ENCODE data around the gene SNRPA1.
A peak's percentile ranks its signal among the peaks of the same experiment; 100 is the strongest.

SNRPA1 gene

DNA sequence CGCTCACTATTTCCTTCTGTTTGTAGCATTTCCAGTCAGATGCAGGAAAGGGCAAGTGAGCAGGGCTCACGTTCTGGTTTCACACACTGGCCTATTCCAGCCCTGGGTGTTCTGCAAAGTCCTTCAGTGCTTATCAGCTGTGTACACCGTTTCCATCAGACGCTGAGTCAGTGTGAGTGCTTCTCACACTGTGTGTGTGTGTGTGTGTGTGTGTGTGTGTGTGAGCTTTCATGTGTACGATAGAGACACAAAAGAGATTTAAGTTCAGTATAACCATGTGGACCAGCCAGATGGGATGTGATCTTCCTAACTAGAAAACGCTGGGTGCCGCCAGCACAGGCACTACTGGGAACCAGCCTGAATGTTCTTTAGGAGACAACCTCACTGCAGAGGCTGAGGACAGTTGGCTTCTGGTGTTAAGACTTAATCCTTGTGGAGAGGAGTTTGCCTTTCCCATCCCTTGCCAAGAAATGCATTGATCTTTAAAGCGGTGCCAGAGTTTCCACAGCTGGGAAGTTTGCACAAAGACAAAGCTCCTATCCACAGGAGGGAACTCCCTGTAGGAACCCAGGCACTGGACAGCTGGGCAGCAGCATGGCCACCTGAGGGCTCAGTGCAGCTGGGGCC lies 39.3 kb downstream of the SNRPA1 start:
- DNase-seq: no peak

DNA sequence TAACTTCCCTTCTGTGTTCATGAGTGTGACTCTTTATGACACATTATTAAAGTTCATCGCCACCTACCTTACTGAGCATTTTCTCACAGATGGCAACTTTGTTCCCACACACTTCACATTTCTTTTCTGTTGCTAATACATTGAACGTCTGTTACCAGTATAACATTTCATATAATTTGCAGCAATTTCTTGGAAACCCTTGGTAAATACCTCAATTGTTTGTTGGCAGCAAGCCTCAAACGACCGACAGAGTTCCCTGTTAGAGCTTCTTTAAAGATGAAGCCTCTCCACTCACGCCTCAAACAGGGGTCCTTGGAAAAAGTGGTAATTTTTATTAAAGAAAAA lies 40.0 kb downstream of the SNRPA1 start:
- DNase-seq: no peak

DNA sequence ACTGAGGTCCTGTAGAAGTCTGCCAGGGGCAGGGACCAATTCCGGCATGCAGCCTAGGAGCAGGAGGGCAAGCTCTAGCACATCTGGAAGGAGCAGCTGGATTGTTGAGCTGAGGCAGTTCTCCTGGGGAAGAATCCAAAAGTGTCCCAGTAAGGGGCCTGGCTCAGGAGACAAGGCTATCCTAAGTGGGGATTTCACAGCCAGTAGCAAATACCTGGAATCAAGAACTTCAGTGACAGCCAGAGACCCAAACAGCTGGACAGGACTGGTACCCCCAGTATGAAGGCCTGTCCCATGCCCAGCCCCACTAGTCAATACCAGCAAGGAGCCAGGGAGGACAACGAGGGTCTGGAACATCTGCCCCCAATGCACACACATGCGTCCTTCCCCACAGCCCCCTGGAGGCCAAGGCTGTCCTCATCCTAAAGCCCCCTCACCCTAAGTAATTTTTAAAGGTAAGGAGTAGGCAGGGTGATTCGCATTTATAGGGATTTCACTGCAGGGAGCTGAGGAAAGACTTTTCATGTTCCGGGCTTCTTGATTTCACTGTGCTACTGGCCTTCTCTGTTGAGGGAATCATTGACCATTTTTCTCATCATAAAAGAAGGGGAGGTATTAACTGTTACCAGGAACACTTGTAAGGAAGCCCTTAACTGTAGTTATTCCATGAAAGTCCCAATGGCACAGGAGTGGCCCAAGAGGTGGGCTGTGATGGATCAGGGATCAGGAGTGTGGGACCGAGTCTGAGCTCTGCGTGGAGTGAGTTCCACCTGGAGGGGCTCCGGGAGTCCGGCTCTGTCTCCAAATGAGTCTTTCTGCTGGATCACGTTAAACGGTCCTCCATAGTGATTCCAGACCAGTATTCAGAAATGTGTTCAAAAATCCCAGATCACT lies 40.6 kb downstream of the SNRPA1 start:
- no peak for DNase-seq

DNA sequence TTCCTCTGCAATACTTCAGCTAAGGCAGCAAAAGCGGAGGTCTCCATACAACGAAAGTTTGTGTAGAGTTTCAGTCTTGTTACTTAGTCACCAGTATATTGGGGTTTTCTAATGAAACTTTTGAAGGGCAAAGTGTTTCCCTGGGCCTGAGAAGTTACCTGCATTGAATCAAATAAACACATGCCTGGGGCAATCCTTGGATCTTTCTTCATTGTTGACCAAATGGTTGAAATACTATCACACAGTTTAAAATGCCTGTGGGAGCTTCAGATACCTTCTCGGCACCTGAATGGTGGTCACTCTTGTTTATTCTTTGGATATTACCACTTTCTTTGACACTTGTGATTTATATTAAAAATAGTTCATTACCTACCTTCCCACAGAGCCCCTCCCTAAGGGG lies 42.2 kb downstream of the SNRPA1 start:
- DNase-seq: no peak

DNA sequence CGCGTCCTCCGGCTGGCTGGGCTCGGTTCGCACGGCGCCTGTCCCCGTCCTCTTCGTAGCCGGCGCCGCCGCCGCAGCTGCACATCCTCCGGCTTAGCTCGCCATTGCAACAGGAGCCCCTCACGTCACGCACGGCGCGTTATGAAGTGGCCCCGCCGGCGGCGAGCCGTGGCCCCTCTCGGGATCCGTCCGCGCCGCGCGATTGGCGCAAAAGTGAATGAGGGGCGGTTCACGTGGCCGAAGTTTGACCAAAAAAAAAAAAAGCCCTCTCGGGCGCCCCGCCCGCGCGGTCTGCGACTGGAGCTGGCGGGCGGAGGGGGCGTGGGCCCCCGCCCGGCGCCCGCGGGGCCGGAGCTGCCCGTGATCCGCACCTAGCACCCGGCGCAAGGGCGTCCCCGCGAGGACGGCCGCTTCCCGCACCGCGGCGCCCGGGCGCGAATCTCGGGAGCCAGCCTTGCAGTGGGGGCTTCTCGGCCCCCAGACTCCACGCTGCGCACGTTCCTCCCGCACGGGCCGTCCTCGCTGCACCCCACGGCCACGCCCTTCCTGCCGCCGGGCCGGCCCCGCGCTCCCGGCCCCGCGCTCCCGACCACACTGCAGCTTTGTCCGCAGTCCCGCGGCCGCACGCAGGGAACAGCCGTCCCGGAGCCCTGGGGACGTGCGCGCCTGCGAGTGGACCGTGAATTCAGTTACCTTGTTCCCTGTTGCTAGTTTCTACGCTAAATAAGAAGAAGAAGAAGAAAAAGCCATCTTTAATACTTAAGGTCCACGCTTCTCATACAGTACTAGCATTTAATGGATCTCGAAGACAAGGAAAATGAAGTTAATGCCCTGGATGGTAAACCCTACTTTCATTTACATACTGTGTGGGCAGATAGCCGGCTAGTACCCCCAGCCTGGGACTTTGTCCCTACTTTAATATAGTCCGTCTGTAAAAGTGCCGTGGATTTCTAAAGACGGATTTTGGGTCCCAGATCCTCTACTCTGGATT lies 42.9 kb downstream of the SNRPA1 start, which contains the start of gene CHSY1:
Gene CHSY1, minus strand, starts transcription at position 219 of the 991 bp plus-strand sequence. CDS start 592 bp downstream, outside the sequence.
- DNase-seq: peak; percentile 53

DNA sequence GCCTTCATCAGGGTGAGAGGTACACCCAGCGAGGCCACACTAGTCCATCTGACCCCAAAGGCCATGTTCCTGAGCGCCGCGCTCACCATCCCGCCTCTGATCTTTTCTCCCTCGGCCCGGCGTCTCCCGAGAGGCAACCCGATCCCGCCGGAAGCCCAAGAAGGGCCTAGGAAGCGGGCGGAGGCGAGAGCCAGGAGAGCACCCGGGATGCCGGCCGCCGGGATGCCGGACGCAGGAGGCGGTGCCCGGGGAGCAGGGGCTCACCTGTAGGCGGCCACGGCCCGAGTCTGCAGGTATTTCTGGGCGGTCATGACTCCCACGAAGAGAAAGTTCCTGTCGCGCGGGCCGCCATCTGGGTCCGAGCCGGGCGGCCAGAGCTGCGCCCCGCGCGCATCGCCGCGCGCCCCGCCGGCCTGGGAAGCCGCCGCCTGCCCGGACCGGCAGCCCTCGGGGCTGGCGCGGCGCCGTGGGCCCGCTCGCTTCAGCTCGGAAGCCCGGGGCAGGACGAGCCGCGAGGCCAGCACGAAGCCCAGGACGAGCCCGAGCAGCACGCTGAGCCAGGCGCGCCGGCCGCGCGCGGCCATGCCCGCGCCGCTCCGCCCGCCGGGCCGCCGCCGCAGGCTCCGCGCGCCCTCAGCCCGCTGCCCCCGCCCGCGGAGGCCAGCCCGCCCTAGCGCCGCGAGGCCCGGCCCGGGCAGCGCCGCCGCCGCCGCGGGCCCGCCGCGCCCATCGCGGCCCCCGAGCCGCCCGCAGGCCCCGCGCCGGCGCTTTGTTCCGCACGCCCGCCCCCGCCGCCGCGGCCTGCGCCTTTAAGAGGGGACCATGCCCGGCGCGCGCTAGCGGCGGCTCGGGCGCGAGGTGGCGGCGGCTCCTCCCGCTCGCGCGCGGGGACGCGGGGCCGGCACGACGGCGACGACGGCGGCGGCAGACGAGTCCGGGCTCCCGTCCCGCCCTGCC lies 43.9 kb downstream of the SNRPA1 start:
- peak; percentile 32 for DNase-seq

DNA sequence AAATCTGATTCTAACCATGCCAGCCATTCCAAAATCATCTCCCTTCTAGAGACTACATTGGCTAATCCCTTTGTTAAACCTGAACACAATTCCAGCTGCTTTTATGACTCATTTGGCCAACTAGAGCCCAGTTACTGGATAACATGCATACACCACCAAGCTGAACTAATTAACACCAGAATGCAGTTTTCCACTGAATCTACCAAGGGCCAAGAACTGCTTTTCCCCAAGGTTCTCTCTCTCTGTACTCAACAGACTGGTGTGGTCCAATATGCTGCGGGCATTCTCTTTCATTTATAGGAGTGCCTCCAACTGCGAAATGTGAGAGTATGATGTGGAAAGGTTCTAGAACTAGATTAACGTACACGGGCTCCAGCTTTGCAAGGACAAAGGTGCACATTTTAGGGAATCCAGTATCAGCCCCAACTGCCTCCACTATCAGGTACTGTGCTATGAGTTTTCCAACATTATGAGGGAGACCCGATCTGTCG lies 44.7 kb downstream of the SNRPA1 start:
- peak; percentile 78 for DNase-seq

DNA sequence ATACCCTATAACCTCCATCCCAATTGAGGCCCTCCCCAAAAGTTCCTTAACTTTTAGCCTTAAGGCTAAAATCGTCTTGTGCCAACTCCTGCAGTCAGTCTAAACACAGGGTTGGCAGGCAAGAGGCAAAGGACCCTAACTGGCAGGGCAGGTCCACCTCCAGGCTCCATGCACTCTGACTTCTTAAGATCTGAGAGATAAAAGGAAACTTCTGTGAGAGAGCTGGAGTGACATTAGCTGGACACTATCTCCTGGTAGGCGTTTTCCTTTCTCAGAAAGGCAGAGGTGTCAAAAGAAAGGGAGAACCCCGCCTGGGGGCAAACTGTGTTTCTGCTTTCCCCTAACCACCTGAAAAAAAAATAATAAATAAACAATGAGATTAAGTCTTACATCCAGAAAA lies 46.8 kb downstream of the SNRPA1 start:
- no peak for DNase-seq

DNA sequence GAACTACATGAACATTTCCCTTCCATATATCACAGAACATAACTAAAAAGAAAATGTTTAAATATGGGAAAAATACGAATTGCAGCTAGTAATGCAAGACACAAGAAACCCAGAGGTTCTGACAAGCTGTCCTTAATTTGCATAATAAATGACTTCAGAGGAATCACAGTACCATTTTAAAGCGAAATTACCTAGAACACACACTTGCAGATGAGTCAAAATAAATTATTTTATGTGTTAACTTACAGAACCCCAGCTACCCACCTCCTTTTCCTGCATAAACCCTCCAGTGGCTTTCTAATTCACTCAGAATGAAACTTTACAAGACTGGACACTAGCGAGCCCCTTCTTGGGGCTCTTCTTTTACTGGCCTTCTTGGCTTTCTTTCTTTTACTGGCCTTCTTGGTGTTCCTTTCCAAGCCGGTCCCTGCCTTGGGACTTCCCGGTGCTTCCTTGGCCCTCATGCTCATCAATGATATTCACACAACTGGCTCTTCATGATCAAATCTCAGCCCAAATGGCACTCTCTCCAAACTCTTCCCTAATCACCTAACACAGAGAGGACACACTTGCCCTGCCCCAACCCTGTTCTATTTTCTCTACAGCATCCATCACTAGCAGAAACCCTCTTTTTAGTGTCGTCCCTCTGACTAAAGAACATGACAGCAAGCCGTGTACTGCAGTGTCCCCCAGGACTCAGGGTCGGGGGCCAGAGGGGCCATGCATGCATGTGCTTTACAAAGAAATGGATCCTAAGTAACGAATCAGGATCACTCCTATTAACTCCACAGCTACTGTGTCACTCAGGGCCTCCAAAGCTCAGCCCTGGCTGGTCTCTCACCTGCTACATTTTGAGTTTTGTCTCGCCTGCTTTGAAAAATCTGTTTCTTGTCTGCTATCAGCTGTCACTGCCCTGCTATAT lies 48.0 kb downstream of the SNRPA1 start:
- no peak for DNase-seq

DNA sequence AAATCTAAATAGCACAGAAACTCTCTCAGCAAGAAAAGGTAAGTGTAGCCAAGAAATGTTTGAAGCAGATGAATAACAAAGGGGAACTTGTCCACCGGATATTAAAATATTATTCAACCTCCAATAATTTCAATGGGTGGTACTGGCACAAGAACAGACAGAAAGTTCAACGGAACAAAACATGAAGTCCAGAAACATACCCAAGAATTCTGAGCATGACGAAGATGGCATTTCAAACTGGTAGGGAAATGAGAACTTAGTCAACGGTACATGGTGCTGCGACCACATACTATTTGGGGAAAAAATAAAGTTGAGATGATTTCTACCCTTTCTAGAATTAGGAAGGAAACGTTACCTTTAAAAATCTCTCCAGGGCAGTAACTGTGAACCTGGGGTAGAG lies 48.7 kb downstream of the SNRPA1 start:
- DNase-seq: no peak

DNA sequence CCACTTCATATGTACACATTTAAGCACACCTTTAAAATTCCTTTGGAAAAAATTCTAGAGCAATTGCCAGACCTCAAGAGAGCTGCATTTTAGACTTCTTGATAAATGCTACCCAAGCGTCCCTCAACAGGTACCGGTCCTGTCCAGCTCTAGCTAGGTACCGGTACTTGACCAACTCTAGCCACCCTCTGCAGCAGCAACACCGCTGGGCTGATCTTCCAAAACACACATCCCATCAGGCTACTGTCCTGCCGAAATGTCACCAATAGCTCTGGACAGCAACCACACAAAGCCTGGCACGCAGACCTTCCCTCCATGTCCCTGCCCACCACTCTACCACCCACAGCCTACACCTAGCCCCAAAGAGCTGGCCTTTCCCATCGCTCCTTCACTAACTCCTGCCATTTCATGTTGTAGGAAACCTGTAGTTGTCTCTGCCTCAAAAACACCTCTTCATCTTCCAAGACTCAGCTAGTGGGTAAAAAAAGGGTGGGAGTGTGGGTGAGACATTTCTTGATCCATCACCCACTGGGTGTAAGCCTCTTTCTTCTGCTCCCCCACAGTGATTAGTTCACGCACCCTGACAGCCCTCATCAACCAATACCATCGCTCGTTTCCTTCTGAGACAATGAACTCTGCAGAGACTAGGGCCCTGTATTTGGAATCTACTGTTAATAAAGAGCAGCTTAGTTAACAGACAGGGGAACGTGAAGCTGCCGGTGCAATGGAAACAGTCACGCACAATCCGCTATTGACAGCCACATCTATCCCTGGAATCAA lies 50.0 kb downstream of the SNRPA1 start:
- DNase-seq: no peak

DNA sequence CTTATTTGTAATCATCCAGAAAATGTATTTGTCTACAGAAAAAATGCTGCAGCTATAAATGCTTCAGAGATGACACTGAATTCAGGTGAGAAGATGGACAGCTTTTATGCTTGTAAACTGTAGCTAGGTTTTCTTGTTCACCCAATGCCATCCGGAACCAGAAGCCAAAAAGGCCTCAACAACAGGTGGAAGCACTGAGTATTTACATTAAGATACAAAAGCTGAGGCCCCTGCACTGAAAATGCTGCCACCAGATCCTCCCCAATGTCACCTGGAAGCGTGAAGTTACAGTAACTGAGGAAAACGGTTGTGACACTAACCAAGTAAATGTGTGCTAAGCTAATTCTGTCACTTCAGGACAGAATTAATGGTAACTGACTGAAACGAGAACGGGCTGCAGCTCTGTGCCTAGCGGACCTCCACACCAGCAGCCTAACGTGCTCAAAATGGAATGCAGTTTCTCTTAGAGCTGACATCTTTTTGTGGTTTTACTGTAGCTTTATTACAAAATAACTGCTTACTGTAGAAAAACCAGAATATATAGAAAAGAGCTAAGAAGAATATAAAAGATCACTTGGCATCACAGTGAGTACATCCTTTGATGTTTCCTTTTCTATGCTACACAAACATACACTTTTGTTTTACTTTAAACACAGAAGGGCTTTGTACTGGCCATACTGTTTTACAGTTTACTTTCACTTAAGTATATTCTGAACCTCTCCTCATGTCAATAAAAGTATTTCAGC lies 50.8 kb downstream of the SNRPA1 start:
- DNase-seq: no peak

DNA sequence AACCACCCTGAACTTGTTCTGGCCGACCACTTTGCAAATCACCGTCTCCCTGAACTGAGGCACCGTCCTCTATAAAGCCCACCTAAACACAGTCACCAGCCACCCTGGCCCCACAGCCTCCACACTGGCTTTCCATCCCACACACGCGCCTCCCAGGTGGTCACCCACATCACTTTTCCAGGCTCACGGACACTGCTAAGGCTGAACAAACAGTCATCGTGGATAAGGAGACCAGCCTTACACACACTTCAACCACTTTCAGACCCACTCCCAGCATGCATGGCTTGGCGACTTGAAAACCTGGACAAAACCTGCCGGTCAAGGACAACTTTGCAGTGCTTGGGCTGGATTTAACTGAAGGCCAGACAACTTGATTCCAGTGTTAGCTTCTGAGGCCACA lies 51.6 kb downstream of the SNRPA1 start:
- no peak for DNase-seq

DNA sequence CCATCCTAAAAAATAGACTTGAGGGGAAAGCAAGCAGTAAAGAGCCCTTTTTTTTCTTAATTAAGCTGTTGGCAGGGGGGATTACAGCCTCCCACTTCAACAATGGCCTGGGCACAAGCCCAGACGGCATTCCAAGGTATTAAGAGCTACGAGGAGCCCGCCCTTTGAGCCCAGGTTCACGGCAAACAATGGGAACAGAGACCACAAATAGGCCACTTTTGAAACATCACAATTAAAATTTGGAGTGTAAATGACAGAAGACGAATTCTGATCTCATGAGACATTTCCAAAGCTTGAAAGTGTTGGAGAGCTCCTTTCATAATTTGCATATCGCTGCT lies 52.1 kb downstream of the SNRPA1 start:
- no peak for DNase-seq

DNA sequence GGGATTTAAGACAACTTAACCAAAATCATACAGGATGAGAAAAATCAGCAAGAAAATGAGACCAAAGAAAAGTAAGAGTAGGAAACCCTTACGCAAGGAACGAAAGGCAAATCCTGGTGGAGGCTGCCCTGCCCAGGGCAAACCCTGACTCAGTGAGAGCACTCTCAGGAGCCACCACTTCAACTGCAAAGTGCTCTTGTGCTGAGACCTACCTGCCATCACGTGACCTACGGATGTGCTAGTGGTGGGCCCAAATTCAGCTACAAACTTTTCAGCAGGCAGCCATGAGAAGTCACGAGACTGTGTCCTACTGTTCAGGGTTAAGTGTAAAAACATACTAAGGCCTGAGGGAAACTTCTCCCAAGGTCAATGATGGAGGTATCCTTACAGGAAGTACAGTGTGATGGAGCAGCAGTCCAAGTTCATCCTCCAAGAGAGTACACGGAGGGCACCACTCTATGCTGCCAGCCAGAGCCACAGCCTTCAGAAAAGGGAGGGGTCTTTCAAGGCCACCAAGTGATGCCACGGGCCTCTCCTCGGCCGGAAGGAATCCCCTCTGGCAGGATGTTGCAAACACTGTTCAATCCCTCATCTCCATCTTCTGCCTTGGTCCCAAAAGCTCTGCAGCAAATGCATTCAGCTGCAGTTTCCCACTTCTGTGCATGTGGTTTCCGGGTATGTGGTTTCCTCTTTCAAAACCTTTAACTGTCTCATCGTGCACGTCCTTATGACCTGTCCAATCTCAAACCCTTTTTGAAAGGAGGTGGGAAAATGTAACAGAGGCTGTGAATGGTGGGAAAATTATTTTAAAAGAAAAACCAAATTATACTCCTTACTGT lies 52.7 kb downstream of the SNRPA1 start:
- no peak for DNase-seq

DNA sequence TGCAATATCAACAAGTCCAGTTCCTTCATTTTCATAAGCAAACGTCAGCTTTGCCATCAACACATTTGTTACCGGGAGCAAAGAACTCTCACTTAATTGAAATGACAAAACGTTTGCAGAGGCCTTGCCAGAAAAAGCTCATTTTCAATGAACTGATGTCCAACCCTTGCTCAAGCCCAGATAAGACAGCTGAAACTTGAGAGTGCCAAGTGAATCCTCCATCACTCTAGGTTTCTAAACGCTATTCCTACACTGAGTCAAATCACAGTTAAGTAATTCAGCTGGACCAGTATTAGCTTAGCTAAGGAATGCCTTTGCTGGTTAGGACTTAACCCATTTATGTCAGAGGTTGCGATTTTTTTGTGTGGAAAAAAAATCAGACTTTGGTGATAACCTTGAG lies 54.7 kb downstream of the SNRPA1 start:
- no peak for DNase-seq

DNA sequence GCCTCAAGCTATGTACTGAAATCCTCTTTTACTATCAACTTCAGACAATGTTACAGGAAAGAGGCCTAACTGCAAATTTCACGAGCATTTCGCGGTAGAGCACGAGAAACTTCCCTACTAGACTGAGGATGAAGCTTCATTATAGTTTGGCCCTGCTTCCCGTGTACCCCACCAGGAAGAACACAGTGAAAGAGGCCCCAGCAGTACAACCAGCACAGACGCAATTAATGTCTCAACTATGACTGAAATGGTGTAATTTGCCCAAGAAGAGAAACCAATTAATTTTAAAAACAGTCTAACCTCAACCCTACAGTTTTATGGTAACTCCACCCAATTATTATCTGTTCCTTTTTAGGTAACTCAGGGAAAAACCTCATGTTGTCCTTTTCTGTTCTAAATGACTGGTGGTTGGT lies 55.3 kb downstream of the SNRPA1 start:
- DNase-seq: no peak

DNA sequence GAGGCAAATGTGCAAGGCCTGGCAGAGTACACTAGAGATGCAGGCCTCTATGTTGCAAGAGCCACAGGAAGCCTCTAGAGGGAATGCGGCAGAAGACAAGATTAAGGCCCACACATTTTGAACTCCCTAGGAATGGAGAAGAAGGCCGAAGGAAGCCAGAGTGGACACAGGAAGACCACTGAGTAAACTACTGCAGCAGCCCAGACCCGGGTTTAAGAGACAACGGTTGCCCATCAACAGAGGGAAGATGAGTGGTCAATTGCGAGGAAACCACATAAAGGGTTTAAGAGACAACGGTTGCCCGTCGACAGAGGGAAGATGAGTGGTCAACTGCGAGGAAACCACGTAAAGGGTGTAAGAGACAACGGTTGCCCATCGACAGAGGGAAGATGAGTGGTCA lies 57.8 kb downstream of the SNRPA1 start:
- no peak for DNase-seq

Data from kidney glomerular epithelial cell (primary cell).